Choroid plexus epithelial cell (primary cell): ENCODE data around the gene TGFA.

ENCODE experiments used
- DNase-seq: peaks from one replicate; pipeline ENCODE4 v3.0.0-alpha.2; 2010; ENCODE audit warnings: low read depth
- H3K4me3 ChIP-seq: 2 replicates; pipeline ENCODE4 v1.5.1; 2011; ENCODE audit warnings: low read depth, mild to moderate bottlenecking, control low read depth, low read length, moderate library complexity
- TF ChIP-seq, protein P1 (sequence below): conservative IDR thresholded peaks from 2 replicates; pipeline ENCODE4 v1.5.1; 2011; ENCODE audit warnings: low read depth, mild to moderate bottlenecking, control low read depth, inconsistent platforms, low read length, moderate library complexity

The TGFA gene

DNA sequence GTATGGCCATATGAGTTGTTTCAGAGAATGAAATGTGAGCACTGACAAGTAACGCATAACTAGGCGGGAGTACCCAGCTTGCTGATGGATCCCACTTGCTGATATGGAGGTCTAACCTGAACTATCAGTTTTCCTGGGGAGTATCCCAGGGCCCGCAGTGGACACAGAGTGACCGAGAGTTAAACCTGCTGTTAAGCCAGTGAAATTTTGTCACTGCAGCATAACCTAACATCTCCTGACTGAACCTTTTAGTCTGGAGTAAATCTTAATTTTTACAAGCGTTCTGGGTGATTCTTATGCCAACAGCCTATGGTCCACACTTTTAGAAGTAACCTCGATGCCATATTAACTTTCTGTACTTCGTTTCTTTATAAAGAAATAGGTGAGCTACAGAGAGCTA, 54.4 kb downstream of the TGFA start:
- H3K4me3 ChIP-seq, result no peak overlapping the region
- no peak for DNase-seq
- TF ChIP-seq, protein P1, sequence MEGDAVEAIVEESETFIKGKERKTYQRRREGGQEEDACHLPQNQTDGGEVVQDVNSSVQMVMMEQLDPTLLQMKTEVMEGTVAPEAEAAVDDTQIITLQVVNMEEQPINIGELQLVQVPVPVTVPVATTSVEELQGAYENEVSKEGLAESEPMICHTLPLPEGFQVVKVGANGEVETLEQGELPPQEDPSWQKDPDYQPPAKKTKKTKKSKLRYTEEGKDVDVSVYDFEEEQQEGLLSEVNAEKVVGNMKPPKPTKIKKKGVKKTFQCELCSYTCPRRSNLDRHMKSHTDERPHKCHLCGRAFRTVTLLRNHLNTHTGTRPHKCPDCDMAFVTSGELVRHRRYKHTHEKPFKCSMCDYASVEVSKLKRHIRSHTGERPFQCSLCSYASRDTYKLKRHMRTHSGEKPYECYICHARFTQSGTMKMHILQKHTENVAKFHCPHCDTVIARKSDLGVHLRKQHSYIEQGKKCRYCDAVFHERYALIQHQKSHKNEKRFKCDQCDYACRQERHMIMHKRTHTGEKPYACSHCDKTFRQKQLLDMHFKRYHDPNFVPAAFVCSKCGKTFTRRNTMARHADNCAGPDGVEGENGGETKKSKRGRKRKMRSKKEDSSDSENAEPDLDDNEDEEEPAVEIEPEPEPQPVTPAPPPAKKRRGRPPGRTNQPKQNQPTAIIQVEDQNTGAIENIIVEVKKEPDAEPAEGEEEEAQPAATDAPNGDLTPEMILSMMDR, result no peak

GRCh38 chr2:70498528-70498927, 55.1 kb downstream of the TGFA start:
- no peak overlapping the region for H3K4me3 ChIP-seq
- no peak for DNase-seq
- TF ChIP-seq, protein P1, result no peak

DNA sequence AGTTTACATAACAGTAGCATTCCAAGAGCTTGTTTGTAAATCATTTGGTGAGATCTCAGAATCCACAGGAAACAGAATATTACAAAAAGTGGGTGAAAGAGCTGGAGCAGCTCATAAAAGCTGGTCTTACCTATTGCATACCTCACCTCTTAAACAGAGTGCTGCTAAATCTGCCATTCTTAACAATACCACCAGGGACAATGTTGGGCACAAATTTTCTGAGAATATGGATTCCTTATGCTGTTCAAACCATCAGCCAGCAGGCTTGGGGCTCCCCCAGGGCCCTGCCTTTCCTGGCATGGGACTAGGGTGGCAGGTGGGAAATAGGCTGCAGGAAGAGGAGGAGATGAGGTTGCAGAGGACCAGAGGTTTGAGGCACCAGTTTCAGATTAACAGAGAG, 55.6 kb downstream of the TGFA start:
- TF ChIP-seq, protein P1, result no peak
- H3K4me3 ChIP-seq, result no peak overlapping the region
- DNase-seq, result peak; percentile 8

GRCh38 chr2:70496819-70497218, 56.8 kb downstream of the TGFA start:
- no peak overlapping the region for H3K4me3 ChIP-seq
- TF ChIP-seq, protein P1, result no peak
- no peak for DNase-seq

GRCh38 chr2:70494293-70494886, 59.2 kb downstream of the TGFA start:
- H3K4me3 ChIP-seq, result no peak overlapping the region
- TF ChIP-seq, protein P1, result no peak
- no peak for DNase-seq

DNA sequence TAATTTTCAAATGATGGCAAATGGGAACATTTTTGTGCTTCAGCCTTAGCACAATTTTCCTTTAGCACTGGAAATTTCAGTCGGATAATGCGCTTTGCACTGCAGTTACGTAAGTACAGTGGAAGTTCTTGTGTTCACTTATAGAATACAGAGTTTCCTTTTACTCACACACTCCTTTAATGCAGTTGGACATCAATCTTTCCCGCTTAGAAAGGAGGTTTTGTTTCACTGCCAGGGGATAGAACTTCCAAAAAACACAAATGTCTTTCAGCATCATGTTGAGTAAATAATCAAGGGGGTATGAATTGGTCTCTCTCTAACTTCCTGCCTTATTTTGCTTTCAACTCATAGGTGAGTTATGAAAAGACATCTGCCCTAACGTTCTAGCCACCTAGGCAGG, 63.2 kb downstream of the TGFA start:
- DNase-seq, result no peak
- TF ChIP-seq, protein P1, result no peak
- no peak overlapping the region for H3K4me3 ChIP-seq

- TF ChIP-seq, protein P1, result no peak
- H3K4me3 ChIP-seq, result no peak overlapping the region
- DNase-seq, result no peak
Measured at GRCh38 chr2:70489165-70489564, 64.5 kb downstream of the TGFA start.
